ENCODE results near the gene SNRPF.

Gene SNRPF

GRCh38 chr12:95857799-95858198, 953 bp upstream of the SNRPF start:
- in situ Hi-C loops (cut with MboI; ENCODE audit: low sequenced_read_pairs), result no loop called here

DNA sequence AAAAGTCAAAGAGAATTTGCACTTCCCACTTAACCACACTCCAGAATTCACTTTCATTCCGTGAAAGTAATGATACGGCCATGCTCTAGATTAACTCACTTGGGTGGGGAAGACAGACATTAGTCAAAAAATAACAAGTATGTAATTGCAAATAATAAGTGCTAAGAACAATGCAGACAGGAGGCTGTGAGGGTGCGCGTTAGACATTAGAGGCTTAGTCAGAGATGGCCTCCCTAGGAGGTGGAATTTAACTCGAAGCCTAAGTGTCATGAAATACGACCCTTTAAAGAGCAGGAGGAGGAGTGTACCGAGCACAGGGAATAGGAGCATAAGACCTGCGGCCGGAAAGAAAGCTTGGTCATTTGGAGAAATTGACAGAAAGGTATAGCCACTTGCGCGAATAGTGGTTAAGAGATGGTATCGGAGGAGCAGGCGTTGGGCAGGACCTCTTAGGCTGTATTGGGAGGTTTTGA, 628 bp downstream of the SNRPF start:
- in situ Hi-C loops (cut with MboI; ENCODE audit: low sequenced_read_pairs), result no loop called here

GRCh38 chr12:95859947-95860850, 1.4 kb downstream of the SNRPF start:
- in situ Hi-C loops (cut with MboI; ENCODE audit: low sequenced_read_pairs), result no loop called here

DNA sequence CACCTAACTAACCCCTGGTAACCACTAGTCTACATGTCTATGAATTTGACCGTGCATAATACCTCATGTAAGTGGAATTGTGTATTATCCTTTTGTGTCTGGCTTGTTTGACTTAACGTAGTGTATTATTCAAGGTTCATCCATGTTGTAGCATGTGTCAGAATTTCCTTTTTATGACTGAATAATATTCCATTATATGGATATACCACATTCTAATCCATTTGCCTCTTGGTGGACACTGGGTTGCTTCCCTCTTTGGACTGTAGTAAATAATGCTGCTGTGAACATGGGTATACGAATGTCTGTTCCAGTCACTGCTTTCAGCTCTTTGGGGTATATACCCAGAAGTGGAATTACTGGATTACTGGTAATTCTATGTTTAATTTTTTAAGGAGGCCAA, 3.3 kb downstream of the SNRPF start:
- in situ Hi-C loops (cut with MboI; ENCODE audit: low sequenced_read_pairs), result no loop called here

DNA sequence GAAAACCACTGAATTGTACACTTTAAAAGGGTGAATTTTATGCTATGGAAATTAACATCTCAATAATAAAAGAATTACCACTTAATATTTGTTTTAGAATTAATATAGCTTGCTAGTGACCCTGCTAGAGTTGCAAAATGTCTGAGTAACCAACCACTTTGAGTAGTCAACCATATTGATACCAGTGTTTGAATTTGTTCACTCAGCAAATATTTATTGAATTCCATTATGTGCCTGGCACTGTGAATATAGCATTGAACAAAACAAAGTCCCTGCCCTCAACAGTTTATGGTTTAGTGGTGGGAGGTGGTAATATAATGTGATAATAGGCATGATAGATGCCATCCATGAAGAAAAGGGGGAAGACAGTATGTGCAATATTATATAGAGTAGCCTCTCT, 4.6 kb downstream of the SNRPF start:
- in situ Hi-C loops (cut with MboI; ENCODE audit: low sequenced_read_pairs), result no loop called here

- in situ Hi-C loops (cut with MboI; ENCODE audit: low sequenced_read_pairs), result no loop called here
These were observed 12.1 kb downstream of the SNRPF start for GRCh38 chr12:95870897-95871296.

GRCh38 chr12:95874452-95874851, 15.7 kb downstream of the SNRPF start:
- in situ Hi-C loops (cut with MboI; ENCODE audit: low sequenced_read_pairs), result no loop called here

- in situ Hi-C loops (cut with MboI; ENCODE audit: low sequenced_read_pairs), result no loop called here
These were observed 18.9 kb downstream of the SNRPF start for GRCh38 chr12:95877622-95878021.

DNA sequence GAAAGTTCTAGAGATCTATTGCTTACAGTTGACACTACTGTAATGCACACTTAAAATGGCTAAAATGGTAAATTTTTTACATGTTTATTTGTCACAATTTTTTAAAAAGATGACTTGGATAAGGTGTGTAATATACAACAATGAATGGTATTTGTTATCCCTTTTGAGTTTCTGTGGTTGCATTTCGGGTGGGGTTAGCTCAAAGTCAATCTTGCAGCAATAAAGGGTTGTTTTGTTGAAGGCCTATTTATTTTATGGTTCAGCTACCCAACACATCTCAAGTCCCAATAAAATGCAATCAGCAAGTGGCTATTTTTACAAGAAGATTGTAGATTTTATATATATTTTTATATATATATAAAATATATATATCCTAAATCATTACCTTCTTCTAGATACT, 22.1 kb downstream of the SNRPF start:
- in situ Hi-C loops (cut with MboI; ENCODE audit: low sequenced_read_pairs), result no loop called here

DNA sequence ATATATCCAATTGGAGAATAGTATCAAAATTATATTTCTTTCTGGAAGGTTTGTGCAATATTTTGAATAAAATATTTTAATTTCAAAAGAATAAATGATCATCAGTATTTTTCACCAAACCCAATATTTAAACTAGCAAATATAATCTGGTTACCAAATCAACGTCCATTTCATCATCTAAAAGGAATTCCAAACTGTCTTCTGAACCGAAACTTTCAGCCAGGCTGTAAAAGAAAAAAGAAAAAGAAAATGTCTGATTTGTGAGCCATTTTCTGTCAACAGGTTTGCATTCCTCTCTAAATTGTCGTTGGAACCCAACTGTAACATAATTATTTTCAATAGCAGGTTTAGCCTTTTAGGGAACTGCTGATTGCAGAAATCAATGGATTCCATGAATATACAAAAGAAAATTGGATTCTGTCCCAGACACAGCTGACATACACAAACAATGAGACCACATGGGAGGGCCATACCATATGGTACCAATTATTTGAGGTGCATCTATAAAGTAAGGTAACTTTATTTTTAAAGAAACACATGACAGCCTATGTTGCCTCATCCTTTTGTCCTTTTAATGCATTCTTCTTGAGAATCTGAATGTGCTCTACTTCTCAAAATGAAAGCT, 22.7 kb downstream of the SNRPF start:
- in situ Hi-C loops (cut with MboI; ENCODE audit: low sequenced_read_pairs), result no loop called here

DNA sequence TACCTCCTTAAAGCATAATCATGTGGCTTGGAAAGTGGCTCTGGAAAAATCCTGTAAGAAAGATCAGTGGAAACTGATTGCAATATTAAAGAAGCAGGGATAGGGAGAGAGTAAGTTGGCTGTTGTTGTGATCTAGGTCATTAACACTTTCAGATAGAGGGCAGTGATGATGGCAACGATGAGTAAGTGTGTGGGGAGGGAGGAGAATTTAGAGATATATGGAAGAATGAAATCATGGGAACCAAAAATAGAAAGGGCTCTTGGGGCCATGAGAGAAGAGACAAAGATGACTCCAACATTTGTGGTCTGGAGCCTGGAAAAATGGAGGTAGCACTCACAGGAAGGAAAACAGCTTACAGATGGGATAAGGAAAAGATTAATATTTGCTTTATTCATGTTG, 23.3 kb downstream of the SNRPF start:
- in situ Hi-C loops (cut with MboI; ENCODE audit: low sequenced_read_pairs), result no loop called here

DNA sequence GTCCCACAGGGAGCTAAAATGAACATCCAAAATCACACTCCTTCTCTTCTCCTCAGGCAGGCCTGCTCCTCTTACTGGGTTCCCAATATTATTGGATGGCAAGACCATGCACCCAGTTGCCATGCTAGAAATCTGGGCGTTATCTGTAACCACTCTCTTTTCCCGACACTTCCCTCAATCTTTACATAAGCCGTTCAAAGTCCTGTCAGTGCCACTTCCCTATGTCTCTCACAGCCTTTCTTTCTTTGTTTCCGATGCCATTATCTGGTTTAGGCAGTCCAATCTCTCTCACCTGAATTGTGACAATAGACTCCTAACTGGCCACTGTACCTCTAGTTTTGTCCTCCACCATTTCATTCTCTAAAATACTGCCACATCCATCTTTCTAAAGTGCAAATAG, 24.1 kb downstream of the SNRPF start:
- in situ Hi-C loops (cut with MboI; ENCODE audit: low sequenced_read_pairs), result no loop called here

DNA sequence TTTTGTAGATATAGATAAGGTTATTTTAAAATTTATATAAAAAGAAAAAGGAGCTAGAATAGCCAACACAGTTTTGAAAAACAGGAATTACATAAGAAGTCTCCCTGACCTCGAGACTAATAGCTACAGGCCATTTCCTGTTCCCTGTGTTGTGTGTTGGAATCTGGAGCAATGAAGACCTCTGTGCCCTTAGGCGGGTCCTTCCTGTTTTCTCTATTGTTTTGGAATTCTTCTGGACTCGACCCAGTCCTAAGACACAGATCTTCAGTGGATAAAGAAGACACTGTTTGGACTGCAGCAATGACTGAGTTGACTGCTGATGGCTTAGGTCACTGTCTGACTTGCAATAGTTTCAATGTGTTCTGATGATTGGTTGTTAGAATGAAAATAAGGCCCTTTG, 26.2 kb downstream of the SNRPF start:
- in situ Hi-C loops (cut with MboI; ENCODE audit: low sequenced_read_pairs), result no loop called here

- in situ Hi-C loops (cut with MboI; ENCODE audit: low sequenced_read_pairs), result no loop called here
These were observed 28.6 kb downstream of the SNRPF start for GRCh38 chr12:95887311-95887710.

DNA sequence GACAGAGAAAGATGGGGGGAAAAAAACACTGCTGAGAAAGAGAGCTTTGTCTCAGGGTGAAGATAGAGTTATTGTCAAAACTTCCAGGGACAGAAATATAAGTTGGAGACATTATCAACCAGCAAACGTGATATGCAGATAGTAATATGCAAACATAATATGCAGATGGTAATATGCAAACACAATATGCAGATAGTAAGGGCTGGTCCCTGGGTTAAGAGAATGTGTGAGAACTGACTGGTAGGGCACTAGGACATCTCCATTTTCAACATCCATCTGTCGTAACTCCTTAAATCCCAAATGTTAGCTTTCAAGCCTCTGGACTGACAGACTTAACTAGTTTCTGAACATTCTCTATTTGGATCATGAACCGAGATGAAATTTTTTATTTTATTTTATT, 32.2 kb downstream of the SNRPF start:
- in situ Hi-C loops (cut with MboI; ENCODE audit: low sequenced_read_pairs), result no loop called here

DNA sequence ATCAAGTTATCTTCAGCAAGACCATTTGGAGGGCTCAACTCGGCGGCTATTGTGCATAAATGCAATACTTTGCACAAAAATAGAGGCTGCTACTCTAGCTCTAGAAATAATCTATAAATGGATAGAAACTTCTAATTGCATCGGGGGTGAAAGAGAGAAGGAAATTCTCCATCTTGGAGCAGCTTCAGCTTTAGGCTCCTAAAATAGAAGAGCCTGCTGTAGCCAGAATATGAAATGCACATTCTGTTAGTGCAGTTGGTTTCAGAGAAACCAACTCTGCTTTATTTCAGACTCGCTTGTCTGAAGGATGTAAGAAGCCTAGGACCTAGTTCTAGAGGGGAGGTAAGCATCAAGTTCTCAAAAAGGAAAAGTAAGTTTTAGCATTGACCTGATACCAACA, 38.1 kb downstream of the SNRPF start:
- in situ Hi-C loops (cut with MboI; ENCODE audit: low sequenced_read_pairs), result no loop called here

- in situ Hi-C loops (cut with MboI; ENCODE audit: low sequenced_read_pairs), result no loop called here
These were observed 39.3 kb downstream of the SNRPF start for GRCh38 chr12:95898081-95898480.

- in situ Hi-C loops (cut with MboI; ENCODE audit: low sequenced_read_pairs), result no loop called here
These were observed 49.8 kb downstream of the SNRPF start for GRCh38 chr12:95908573-95908972.

GRCh38 chr12:95909871-95910270, 51.1 kb downstream of the SNRPF start:
- in situ Hi-C loops (cut with MboI; ENCODE audit: low sequenced_read_pairs), result no loop called here
